ENCODE data around the gene SRRM4.

The SRRM4 gene

DNA sequence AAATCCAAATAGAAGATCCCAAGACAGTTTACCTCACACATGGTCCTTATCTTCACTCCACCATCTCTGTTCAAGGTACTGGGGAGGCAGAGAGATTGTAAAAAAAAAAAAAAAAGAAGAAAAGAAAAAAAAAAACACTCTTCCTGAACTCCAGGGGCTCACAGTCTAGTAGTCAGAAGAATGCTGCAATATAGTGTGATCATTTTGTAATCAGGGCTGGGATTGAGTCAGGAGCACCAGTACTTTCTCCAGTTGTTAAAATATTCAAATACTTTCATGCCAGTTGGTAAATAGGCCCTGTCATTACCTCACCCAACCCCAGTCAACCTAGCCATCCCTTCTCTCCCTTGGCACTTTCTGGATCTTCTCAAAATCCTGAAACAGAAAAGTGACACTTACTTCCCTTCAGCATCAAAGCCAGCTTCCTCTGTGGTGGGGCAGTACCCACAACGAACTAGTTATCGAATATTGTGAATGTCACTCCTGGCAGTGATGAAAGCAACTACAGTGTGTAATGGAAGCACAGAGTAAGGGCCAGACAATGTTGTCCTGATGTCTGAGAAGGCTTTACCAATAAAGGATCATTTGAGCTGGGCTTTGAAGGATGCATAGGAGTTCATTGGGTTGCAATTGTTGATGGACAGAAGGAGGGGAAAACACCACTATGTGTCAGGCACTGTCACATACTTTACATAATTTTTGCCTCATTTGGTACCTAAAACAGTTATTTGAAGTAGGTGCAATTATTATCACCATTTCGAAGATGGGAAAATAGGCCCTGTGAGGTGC, 153.1 kb downstream of the SRRM4 start:
- TF ChIP-seq POLR2AphosphoS5 (IDR thresholded peaks at IDR 0.05; ENCODE audit: low read depth, low read length) (no peak), POLR2A (IDR thresholded peaks at IDR 0.05; ENCODE audit: low read depth, low read length) (no peak), TAF1 (IDR thresholded peaks at IDR 0.05; ENCODE audit: borderline replicate concordance, low read depth, low read length) (no peak)
- no peak for DNase-seq (ENCODE audit: insufficient read length)
- no peak for FAIRE-seq

DNA sequence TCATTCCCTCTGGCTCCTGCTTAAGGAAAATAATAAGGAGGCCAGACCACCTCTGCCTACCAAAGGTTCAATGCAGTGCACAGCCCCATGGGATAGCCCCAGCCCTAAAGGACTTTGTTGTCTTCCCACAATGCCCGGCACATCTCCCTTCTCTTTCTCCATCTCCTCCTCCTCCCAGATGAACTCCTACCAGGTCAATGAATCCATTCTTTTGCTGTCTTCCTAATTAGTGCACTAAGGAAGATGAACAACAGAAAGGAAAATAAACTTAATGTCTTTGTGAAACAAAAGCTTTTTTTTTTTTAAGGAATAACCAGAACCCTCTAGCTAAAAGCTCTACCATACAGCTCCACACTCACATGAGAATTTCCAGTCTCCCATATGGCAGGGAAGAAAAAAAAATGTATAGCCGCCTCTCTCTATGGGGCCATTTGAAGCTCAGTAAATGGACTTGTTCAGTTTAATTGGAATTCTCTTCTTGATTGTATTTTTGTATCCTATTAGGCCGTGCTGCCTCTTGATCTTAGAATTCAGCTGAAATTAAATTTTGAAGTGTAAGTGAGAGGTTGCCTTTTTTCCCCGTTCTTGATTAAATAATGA, 155.6 kb downstream of the SRRM4 start:
- TF ChIP-seq TAF1 (IDR thresholded peaks at IDR 0.05; ENCODE audit: borderline replicate concordance, low read depth, low read length) (no peak), POLR2A (IDR thresholded peaks at IDR 0.05; ENCODE audit: low read depth, low read length) (no peak), POLR2AphosphoS5 (IDR thresholded peaks at IDR 0.05; ENCODE audit: low read depth, low read length) (no peak)
- FAIRE-seq, result no peak
- no peak for DNase-seq (ENCODE audit: insufficient read length)

DNA sequence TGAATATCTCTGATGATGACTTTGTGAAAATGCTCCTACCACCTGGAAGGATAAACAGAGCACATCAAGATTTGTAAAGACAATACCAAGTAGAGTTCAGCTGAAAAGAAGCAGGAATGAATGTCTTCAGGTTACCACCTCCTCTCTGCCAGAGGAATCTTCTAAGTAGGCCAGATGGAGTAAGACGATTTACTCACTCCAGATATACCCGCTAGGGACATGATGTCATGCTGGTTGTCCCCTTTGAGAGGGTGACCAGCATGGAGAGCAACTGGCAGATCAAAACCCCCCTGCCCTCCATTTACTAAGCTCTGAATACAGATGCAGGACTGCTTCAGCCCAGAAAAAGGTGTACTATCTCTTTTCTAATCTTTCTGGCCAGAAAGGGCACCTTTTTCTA, 158.1 kb downstream of the SRRM4 start:
- FAIRE-seq, result no peak
- no peak for DNase-seq (ENCODE audit: insufficient read length)
- TF ChIP-seq TAF1 (IDR thresholded peaks at IDR 0.05; ENCODE audit: borderline replicate concordance, low read depth, low read length) (no peak), POLR2A (IDR thresholded peaks at IDR 0.05; ENCODE audit: low read depth, low read length) (no peak), POLR2AphosphoS5 (IDR thresholded peaks at IDR 0.05; ENCODE audit: low read depth, low read length) (no peak)

DNA sequence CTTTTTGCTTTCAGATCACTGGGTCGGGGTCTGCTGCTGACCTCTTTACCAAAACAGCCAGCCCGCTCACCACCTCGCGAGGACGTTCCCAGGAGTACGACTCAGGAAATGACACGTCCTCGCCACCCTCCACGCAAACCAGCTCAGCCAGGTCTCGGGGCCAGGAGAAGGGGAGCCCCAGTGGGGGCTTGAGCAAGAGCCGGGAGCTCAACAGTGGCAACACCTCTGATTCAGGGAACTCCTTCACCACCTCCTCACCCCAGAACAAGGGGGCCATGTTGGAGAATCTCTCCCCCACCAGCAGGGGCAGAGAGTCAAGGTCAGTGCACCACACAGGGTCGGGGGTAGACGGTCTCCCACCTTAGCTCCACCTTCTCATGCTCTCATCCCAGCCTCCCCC, 164.0 kb downstream of the SRRM4 start:
- TF ChIP-seq POLR2AphosphoS5 (IDR thresholded peaks at IDR 0.05; ENCODE audit: low read depth, low read length), result no peak
- TF ChIP-seq POLR2A (IDR thresholded peaks at IDR 0.05; ENCODE audit: low read depth, low read length), result no peak
- no peak for TF ChIP-seq TAF1 (IDR thresholded peaks at IDR 0.05; ENCODE audit: borderline replicate concordance, low read depth, low read length)
- no peak for DNase-seq (ENCODE audit: insufficient read length)

DNA sequence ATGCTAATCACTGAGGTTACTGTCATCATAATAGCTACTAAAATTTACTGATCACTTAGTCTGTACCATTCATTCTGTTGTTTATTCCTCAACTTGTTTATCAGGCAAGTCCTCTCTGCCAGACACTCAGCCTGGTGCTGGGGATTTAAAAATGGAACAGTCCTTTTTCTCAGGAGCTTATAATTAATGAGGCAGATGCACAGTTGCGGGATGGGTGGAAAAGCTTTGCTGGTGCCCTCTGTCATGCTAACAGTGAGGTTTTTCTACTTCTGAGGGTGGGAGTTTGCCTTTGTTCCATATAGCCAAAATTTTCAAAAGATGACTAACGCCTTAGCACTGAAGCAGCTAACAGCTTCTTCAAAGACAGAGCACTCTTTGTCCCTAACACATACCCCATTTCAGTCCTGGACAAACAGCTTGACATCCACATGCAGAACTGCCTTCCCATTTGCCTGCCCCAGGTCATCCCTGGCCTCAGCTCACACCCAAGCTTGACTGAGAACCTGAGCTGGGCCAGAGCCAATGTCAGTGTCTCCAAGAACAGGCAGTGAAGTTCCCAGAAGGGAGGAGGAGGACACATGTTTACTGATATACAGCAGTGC, 166.6 kb downstream of the SRRM4 start:
- FAIRE-seq, result no peak
- TF ChIP-seq POLR2A (IDR thresholded peaks at IDR 0.05; ENCODE audit: low read depth, low read length) (no peak), POLR2AphosphoS5 (IDR thresholded peaks at IDR 0.05; ENCODE audit: low read depth, low read length) (no peak), TAF1 (IDR thresholded peaks at IDR 0.05; ENCODE audit: borderline replicate concordance, low read depth, low read length) (no peak)
- no peak for DNase-seq (ENCODE audit: insufficient read length)

More for the DNA sequence above, 164.0 kb downstream of the SRRM4 start:
- no peak for FAIRE-seq

DNA sequence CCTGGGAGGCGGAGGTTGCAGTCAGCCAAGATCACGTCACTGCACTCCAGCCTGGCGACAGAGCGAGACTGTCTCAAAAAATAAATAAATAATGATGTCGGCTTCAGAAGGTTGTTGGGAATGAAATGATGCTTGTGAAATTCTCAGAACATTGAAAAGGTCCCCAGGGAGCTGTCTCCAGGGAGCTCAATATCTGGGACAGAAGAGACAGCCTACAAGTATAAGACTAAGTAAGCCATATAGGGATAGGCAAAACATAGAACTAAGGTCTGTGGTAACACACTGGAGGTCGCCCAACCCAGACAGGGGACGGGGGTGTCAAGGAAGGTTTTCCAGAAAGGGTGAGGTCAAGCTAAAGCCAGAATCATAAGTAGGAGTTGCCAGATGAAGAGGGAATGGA, 167.9 kb downstream of the SRRM4 start:
- no peak for FAIRE-seq
- TF ChIP-seq TAF1 (IDR thresholded peaks at IDR 0.05; ENCODE audit: borderline replicate concordance, low read depth, low read length) (no peak), POLR2A (IDR thresholded peaks at IDR 0.05; ENCODE audit: low read depth, low read length) (no peak), POLR2AphosphoS5 (IDR thresholded peaks at IDR 0.05; ENCODE audit: low read depth, low read length) (no peak)
- no peak for DNase-seq (ENCODE audit: insufficient read length)

DNA sequence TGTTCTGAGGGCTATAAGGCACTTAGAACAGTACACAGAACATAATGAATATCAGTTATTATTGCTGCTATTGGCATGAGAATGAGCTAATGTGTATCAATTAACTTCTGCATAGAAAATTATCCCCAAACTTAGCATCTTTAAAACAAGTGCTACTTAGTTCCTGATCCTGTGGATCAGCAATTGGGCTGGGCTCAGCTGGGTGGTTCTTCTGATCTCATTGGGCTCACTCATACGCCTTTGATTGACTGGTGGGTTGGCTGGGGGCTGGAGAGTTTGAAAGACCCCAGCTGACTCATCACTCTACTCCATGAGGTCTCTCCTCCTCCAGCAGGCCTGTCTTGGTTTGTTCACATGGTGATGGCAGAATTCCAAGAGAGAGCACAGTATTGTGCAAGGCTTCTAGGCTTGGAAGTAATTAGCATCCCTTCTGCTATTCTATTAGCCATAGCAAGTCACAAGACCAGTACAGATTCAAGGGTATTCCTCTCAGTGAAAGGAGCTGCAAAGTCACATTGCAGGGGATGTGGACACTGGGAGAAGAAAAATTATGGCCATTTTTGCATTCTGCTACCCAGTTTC, 170.2 kb downstream of the SRRM4 start:
- no peak for TF ChIP-seq POLR2AphosphoS5 (IDR thresholded peaks at IDR 0.05; ENCODE audit: low read depth, low read length)
- TF ChIP-seq TAF1 (IDR thresholded peaks at IDR 0.05; ENCODE audit: borderline replicate concordance, low read depth, low read length), result no peak
- no peak for TF ChIP-seq POLR2A (IDR thresholded peaks at IDR 0.05; ENCODE audit: low read depth, low read length)
- no peak for DNase-seq (ENCODE audit: insufficient read length)
- FAIRE-seq, result no peak

DNA sequence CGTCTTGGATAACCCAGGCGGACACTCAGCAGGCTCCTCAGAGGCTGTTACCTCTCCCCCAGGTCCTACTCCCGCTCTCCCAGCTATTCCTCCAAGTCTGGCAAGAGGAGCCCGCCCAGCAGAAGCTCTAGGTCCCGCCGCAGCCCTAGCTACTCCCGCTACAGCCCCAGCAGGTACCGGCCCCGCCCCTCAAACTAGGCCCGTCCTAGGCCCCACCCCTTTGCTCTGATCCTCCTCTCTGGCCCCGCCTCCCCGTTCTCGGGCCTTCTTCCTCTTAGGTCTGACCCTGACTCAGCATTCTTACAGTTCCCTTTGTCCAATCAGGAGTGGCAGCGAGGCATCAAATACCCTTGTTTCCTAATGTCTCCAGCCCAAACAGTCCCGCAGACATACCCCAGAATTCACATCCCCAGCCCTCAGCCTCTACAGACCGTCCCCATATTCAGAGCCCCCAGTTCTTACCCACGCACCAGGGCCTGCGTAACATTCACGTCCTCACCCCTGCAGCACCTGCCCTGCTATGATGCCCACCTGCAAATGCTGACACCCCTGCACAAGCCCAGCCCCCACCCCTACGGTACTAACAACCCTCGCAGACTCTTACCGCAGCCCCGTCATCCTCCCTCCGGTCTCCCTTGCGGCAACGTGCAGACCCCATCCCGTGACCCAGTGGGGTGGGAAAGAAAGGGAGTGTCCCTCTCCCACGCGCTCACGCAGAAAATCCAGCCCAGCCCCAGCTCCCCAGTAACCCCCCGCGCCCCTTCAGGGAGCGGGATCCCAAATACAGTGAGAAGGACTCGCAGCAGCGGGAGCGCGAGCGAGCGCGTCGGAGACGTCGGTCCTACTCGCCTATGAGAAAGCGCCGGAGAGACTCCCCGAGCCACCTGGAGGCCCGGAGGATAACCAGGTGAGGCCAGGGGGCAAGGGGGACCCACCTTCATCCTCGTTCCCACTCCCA, 172.4 kb downstream of the SRRM4 start:
- TF ChIP-seq TAF1 (IDR thresholded peaks at IDR 0.05; ENCODE audit: borderline replicate concordance, low read depth, low read length) (no peak), POLR2AphosphoS5 (IDR thresholded peaks at IDR 0.05; ENCODE audit: low read depth, low read length) (no peak), POLR2A (IDR thresholded peaks at IDR 0.05; ENCODE audit: low read depth, low read length) (no peak)
- DNase-seq (ENCODE audit: insufficient read length) (no peak), FAIRE-seq (no peak)

DNA sequence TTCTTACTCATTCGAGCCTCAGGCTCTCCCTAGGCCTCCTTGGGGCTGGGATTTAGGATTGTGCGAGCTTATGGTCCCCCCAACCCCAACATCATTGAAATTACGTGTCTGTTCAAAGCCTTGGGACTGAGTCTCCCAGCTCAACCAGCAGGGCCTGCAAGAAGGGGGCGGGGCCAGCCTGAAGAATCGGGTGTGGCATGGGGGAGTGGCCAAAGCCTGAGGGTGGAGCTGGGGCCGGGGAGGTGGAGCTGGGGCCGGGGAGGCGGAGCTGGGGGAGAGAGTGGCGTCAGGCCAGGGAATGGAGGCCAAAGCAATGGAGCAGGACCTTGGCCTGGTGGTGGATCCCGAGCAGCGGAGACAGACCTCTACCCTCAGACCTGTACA, 173.1 kb downstream of the SRRM4 start:
- FAIRE-seq (no peak), DNase-seq (ENCODE audit: insufficient read length) (no peak)
- TF ChIP-seq POLR2A (IDR thresholded peaks at IDR 0.05; ENCODE audit: low read depth, low read length) (no peak), TAF1 (IDR thresholded peaks at IDR 0.05; ENCODE audit: borderline replicate concordance, low read depth, low read length) (no peak)

DNA sequence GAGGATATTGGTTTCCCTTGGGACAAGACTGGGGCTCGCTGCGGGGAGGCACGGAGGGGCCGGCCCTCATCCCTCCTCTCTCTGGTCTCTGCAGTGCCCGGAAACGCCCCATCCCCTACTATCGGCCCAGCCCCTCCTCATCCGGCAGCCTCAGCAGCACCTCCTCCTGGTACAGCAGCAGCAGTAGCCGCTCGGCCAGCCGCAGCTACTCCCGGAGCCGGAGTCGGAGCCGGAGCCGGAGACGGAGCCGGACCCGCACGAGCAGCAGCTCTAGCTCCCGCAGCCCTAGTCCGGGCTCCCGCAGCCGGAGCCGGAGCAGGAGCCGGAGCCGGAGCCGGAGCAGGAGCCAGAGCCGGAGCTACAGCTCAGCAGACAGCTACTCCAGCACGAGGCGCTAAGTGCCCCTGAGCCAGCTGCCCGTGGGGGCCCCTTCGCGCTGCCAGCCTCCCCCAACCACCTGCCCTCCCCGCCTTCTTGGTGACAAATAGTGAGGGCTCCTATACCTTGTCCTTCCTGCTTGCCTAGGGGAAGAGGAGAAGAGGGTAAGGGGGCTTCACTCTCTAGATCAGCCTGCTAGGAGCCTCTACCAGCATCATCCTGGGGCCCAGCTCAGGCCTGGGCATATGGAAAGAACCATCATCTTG, 175.2 kb downstream of the SRRM4 start:
- no peak for FAIRE-seq
- TF ChIP-seq POLR2A (IDR thresholded peaks at IDR 0.05; ENCODE audit: low read depth, low read length), result no peak
- TF ChIP-seq TAF1 (IDR thresholded peaks at IDR 0.05; ENCODE audit: borderline replicate concordance, low read depth, low read length), result no peak
- TF ChIP-seq POLR2AphosphoS5 (IDR thresholded peaks at IDR 0.05; ENCODE audit: low read depth, low read length), result no peak
- no peak for DNase-seq (ENCODE audit: insufficient read length)
